ENCODE measurements around the gene TPST2.
A peak's percentile ranks its signal among the peaks of the same experiment; 100 is the strongest.

The TPST2 gene

GRCh38 chr22:26589845-26590736, at the start of gene TPST2:
TSS of gene TPST2 (minus strand) at chr22:26590132. CDS start at chr22:26541630, 48,502 bp downstream.
- DNase-seq, result peak; percentile 67

GRCh38 chr22:26636296-26636695, 46.4 kb upstream of the TPST2 start:
- DNase-seq, result no peak

- DNase-seq, result no peak
These were observed 45.2 kb upstream of the TPST2 start for GRCh38 chr22:26635117-26635516.

GRCh38 chr22:26634189-26634588, 44.3 kb upstream of the TPST2 start:
- no peak for DNase-seq

GRCh38 chr22:26632422-26633155, 42.7 kb upstream of the TPST2 start:
- no peak for DNase-seq

GRCh38 chr22:26631282-26631681, 41.4 kb upstream of the TPST2 start:
- DNase-seq, result no peak

GRCh38 chr22:26629988-26630761, 40.2 kb upstream of the TPST2 start:
- no peak for DNase-seq

- DNase-seq, result no peak
These were observed 34.9 kb upstream of the TPST2 start for GRCh38 chr22:26624803-26625202.

GRCh38 chr22:26623984-26624383, 34.1 kb upstream of the TPST2 start:
- no peak for DNase-seq

GRCh38 chr22:26621663-26622062, 31.7 kb upstream of the TPST2 start, which contains the start of gene CRYBA4:
TSS of gene CRYBA4 (plus strand) at chr22:26621963. CDS start at chr22:26622597, 634 bp downstream.
- no peak for DNase-seq

GRCh38 chr22:26620197-26620596, 30.3 kb upstream of the TPST2 start:
- DNase-seq, result no peak

- no peak for DNase-seq
These were observed 29.6 kb upstream of the TPST2 start for GRCh38 chr22:26619510-26619909.

- no peak for DNase-seq
These were observed 28.5 kb upstream of the TPST2 start for GRCh38 chr22:26618455-26618854.

GRCh38 chr22:26617271-26618199, 27.6 kb upstream of the TPST2 start, which contains the start of gene CRYBB1:
TSS of gene CRYBB1 (minus strand) at chr22:26618027. CDS start at chr22:26616319, 1,708 bp downstream.
- DNase-seq, result no peak

GRCh38 chr22:26616650-26617049, 26.7 kb upstream of the TPST2 start:
- no peak for DNase-seq

- no peak for DNase-seq
These were observed 26.0 kb upstream of the TPST2 start for GRCh38 chr22:26615830-26616435.

- peak; percentile 55 for DNase-seq
These were observed 25.2 kb upstream of the TPST2 start for GRCh38 chr22:26615149-26615548.

- no peak for DNase-seq
These were observed 24.4 kb upstream of the TPST2 start for GRCh38 chr22:26614322-26614721.

GRCh38 chr22:26613753-26614152, 23.8 kb upstream of the TPST2 start:
- DNase-seq, result peak; percentile 34

GRCh38 chr22:26612652-26613051, 22.7 kb upstream of the TPST2 start:
- DNase-seq, result no peak

- DNase-seq, result no peak
These were observed 21.1 kb upstream of the TPST2 start for GRCh38 chr22:26610996-26611395.
